Erythroblast (primary cell): ENCODE measurements around the gene GNAI1.

Experiments used
- GATA1 ChIP-seq: IDR thresholded peaks from 2 replicates; pipeline ENCODE4 v1.6.1; 2011; ENCODE audit warnings: low read depth, mild to moderate bottlenecking, control low read depth, low read length, moderate library complexity
- POLR2A ChIP-seq: IDR thresholded peaks from 2 replicates; pipeline ENCODE4 v1.6.1; 2011; ENCODE audit warnings: mild to moderate bottlenecking, low read length

- TF ChIP-seq POLR2A, result no peak
- no peak for TF ChIP-seq GATA1
Measured at GRCh38 chr7:80095545-80095944, 39.1 kb upstream of the GNAI1 start.
